ENCODE data around the gene MGST2. TPM values are rescaled to one million over a fixed set of nuclear protein-coding genes. Genes with fewer than 3 reads are reported as not detected.

The MGST2 gene
- polyA plus RNA-seq, 3 donors: 41.7 to 221 (median 153) TPM

DNA sequence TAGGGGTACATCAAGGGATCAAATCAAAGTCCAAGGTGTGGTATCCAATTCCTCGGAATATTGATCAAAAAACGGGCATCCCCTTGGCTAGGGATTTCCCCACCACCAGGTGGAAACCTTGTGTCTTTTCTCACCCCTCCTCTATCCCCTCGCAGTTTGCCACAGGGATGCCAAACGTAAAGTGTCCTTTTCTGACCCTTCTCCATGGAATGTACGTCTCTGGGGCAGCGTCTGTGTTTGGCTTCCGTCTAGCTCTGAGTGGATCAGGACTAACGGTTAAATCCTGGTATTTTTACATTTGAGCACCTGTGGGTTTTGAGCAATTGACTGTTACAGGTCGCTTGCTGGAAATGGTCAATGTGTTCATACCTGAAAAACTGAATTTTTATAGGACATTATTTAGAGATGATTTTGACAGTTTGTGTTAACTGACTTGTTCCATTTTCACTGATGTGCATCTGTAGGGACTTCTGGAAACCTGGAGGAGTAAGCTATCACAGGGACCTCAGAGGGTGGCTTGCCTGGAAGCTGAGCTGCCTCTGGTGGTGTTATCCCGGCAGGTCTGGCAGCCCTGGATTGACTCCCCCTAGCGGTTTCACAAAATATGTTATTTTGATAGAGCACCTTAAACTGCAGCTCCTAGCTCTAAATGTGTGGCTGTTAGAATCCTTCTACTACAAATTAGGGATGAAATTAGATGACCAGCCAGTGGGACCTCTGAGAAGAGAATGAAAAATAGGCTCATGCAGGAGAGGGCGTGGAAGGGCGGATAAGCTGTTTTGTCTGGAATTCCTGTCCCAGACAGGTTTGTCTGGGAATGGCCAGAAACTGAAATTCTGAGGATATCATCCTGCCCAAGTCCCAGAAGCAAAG, 8.8 kb upstream of the MGST2 start:
- peak overlapping the region; percentile 13 to 62 for H3K4me3 Mint-ChIP-seq
- no peak overlapping the region for H3K9ac ChIP-seq (ENCODE audit: insufficient read depth, low read length, poor library complexity, severe bottlenecking)
- H2AFZ ChIP-seq (ENCODE audit: insufficient read depth, low read depth, low read length, poor library complexity, severe bottlenecking): no peak overlapping the region

DNA sequence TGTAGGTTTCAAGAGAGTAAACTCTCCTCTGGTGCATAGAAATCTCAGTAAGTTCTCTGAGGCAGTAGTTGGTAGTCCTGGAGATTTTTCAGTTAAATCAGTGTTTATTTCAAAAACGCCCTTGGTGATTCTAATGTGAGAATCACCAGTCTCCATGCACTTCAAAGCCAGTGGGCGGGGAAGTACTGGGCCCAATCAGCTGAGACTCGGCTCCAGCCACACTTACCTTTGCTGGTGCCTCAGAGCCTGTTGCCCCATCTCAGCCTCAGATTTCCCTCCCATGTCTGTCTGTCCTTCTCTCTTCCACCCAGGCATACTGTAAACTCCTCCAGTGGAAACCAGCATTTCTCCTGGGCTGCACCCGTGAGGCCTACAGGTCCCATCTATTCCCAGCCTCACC, 7.4 kb upstream of the MGST2 start:
- Histone ChIP-seq H3K4me1 (ENCODE audit: control insufficient read depth in 1 of 2, insufficient read depth in 2 of 2, low read length in 2 of 2) (peaks cover 35 to 40% of the 10 kb centered on the region in 2 donors), H3K36me3 (replicated peaks in 1 of 2; ENCODE audit: control insufficient read depth in 1 of 2, insufficient read depth in 2 of 2, low read length in 2 of 2) (no peaks in the 10 kb centered on the region), H3K27ac (ENCODE audit: low read depth in 1 of 2, low read length in 2 of 2) (peak overlapping the region in 1 of 2 donors; percentile 60), H2AFZ (ENCODE audit: insufficient read depth, low read depth, low read length, poor library complexity, severe bottlenecking) (no peak overlapping the region), H3K27me3 (ENCODE audit: control insufficient read depth in 2 of 2, insufficient read depth in 2 of 2, low read length in 2 of 2) (no peaks in the 10 kb centered on the region), H3K9ac (ENCODE audit: insufficient read depth, low read length, poor library complexity, severe bottlenecking) (no peak overlapping the region), H3K4me2 (replicated peaks; ENCODE audit: extremely low read depth, low read length, poor library complexity, severe bottlenecking) (no peak overlapping the region), H3K9me3 (replicated peaks in 1 of 2; ENCODE audit: control insufficient read depth in 1 of 2, insufficient read depth in 1 of 2, low read length in 2 of 2) (no peaks in the 10 kb centered on the region), H4K20me1 (ENCODE audit: insufficient read depth, low read length) (no peaks in the 10 kb centered on the region), H3K4me3 (replicated peaks in 1 of 3; ENCODE audit: low read depth in 2 of 3, low read length in 3 of 3) (no peak overlapping the region), H3K79me2 (ENCODE audit: insufficient read depth, low read length) (no peaks in the 10 kb centered on the region)
- Mint-ChIP-seq H3K4me1 (peaks cover 38% of the 10 kb centered on the region), H3K4me3 (no peak overlapping the region), H3K27ac (peak overlapping the region; percentile 47 to 78 (median 68)), H3K27me3 (ENCODE audit: low read depth in 3 of 3) (peaks cover 0 to 7% (median 0%) of the 10 kb centered on the region in 3 donors), H3K36me3 (peaks cover 2 to 3% of the 10 kb centered on the region in 2 donors), H3K9me3 (no peaks in the 10 kb centered on the region)
- intact Hi-C loops (cut with micrococcal nuclease): loop anchor here in 1 of 2 donors (10.0 kb wide), 1 partner anchor 53 kb away; no protein-coding TSS in a partner anchor
- 95% methylated on average over 4 of the region's 4 CpGs for WGBS (ENCODE audit: insufficient coverage)
- TF ChIP-seq, protein P1, sequence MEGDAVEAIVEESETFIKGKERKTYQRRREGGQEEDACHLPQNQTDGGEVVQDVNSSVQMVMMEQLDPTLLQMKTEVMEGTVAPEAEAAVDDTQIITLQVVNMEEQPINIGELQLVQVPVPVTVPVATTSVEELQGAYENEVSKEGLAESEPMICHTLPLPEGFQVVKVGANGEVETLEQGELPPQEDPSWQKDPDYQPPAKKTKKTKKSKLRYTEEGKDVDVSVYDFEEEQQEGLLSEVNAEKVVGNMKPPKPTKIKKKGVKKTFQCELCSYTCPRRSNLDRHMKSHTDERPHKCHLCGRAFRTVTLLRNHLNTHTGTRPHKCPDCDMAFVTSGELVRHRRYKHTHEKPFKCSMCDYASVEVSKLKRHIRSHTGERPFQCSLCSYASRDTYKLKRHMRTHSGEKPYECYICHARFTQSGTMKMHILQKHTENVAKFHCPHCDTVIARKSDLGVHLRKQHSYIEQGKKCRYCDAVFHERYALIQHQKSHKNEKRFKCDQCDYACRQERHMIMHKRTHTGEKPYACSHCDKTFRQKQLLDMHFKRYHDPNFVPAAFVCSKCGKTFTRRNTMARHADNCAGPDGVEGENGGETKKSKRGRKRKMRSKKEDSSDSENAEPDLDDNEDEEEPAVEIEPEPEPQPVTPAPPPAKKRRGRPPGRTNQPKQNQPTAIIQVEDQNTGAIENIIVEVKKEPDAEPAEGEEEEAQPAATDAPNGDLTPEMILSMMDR (IDR thresholded peaks at IDR 0.05): no peak
- no peak for DNase-seq

More for the DNA sequence above, 8.8 kb upstream of the MGST2 start:
- no peaks in the 10 kb centered on the region for H3K9me3 Mint-ChIP-seq
- TF ChIP-seq, protein P1 (IDR thresholded peaks at IDR 0.05): peak; percentile 88
- Histone ChIP-seq H3K4me2 (replicated peaks; ENCODE audit: extremely low read depth, low read length, poor library complexity, severe bottlenecking) (peak overlapping the region; percentile 50), H4K20me1 (ENCODE audit: insufficient read depth, low read length) (no peaks in the 10 kb centered on the region), H3K4me3 (replicated peaks in 1 of 3; ENCODE audit: low read depth in 2 of 3, low read length in 3 of 3) (peak overlapping the region in 1 of 3 experiments; percentile 21), H3K27ac (ENCODE audit: low read depth in 1 of 2, low read length in 2 of 2) (peak overlapping the region in 1 of 2 donors; percentile 23), H3K79me2 (ENCODE audit: insufficient read depth, low read length) (no peaks in the 10 kb centered on the region), H3K36me3 (replicated peaks in 1 of 2; ENCODE audit: control insufficient read depth in 1 of 2, insufficient read depth in 2 of 2, low read length in 2 of 2) (no peaks in the 10 kb centered on the region), H3K4me1 (ENCODE audit: control insufficient read depth in 1 of 2, insufficient read depth in 2 of 2, low read length in 2 of 2) (peaks cover 35 to 40% of the 10 kb centered on the region in 2 donors), H3K9me3 (replicated peaks in 1 of 2; ENCODE audit: control insufficient read depth in 1 of 2, insufficient read depth in 1 of 2, low read length in 2 of 2) (no peaks in the 10 kb centered on the region), H3K27me3 (ENCODE audit: control insufficient read depth in 2 of 2, insufficient read depth in 2 of 2, low read length in 2 of 2) (no peaks in the 10 kb centered on the region)
- peak; percentile 57 to 74 (median 62) for DNase-seq
- H3K4me1 Mint-ChIP-seq: peaks cover 38% of the 10 kb centered on the region
- H3K36me3 Mint-ChIP-seq: peaks cover 2 to 3% of the 10 kb centered on the region in 2 donors
- H3K27ac Mint-ChIP-seq: peak overlapping the region; percentile 2 to 90 (median 58)
- intact Hi-C loops (cut with micrococcal nuclease): loop anchor here in 1 of 2 donors (10.0 kb wide), 1 partner anchor 52 kb away; no protein-coding TSS in a partner anchor
- H3K27me3 Mint-ChIP-seq (ENCODE audit: low read depth in 3 of 3): peaks cover 0 to 7% (median 0%) of the 10 kb centered on the region in 3 donors
- 49% methylated on average over 11 of the region's 13 CpGs for WGBS (ENCODE audit: insufficient coverage)

Data from CD14-positive monocyte (primary cell).